Fibroblast of lung (primary cell): ENCODE data around the gene CFP. TPM values are rescaled to one million over a fixed set of nuclear protein-coding genes. Genes with fewer than 3 reads are reported as not detected.

Source experiments
- DNase-seq, 2 donors: peaks; one replicate each; pipeline versions ENCODE4 v3.0.0 to v3.0.0-alpha.2; 2010; ENCODE audit warnings: low read depth in 2 of 2
- H2AFZ ChIP-seq: 2 replicates; pipeline ENCODE4 v1.5.1; 2012; ENCODE audit warnings: low read length, control low read depth, inconsistent platforms
- H3K27ac ChIP-seq: 2 replicates; pipeline ENCODE4 v1.5.1; 2011; ENCODE audit warnings: low read length, control low read depth; ENCODE audit not compliant: insufficient read depth
- H3K27me3 ChIP-seq: 2 replicates; pipeline ENCODE4 v1.5.1; 2011; ENCODE audit warnings: mild to moderate bottlenecking, low read length; ENCODE audit not compliant: control insufficient read depth, insufficient read depth
- H3K36me3 ChIP-seq: 2 replicates; pipeline ENCODE4 v1.5.1; 2011; ENCODE audit warnings: low read length; ENCODE audit not compliant: control insufficient read depth, insufficient read depth
- H3K4me1 ChIP-seq: 2 replicates; pipeline ENCODE4 v1.5.1; 2011; ENCODE audit warnings: low read length; ENCODE audit not compliant: control insufficient read depth, insufficient read depth; ENCODE audit errors: extremely low read depth
- H3K4me2 ChIP-seq: 2 replicates; pipeline ENCODE4 v1.5.1; 2011; ENCODE audit warnings: low read length, control low read depth; ENCODE audit not compliant: insufficient read depth; ENCODE audit errors: extremely low read depth
- H3K4me3 ChIP-seq, 4 experiments: fragments of 200-600 bp in 1 of 4; sonication (generic) in 1 of 4; replicated peaks in 1 of 4; 2 replicates each; pipeline ENCODE4 v1.5.1; 2011 to 2016; ENCODE audit warnings: low read length in 4 of 4, low read depth in 3 of 4, mild to moderate bottlenecking in 3 of 4, control low read depth in 2 of 4, inconsistent platforms in 1 of 4, mixed read lengths in 1 of 4; ENCODE audit not compliant: insufficient read depth in 1 of 4; ENCODE audit errors: control extremely low read depth in 1 of 4
- H3K79me2 ChIP-seq: 2 replicates; pipeline ENCODE4 v1.5.1; 2012; ENCODE audit warnings: mild to moderate bottlenecking, low read length, inconsistent platforms; ENCODE audit not compliant: control insufficient read depth, insufficient read depth
- H3K9ac ChIP-seq: 2 replicates; pipeline ENCODE4 v1.5.1; 2011; ENCODE audit warnings: mild to moderate bottlenecking, low read length, control low read depth; ENCODE audit not compliant: insufficient read depth
- H3K9me3 ChIP-seq: 2 replicates; pipeline ENCODE4 v1.5.1; 2012; ENCODE audit warnings: low read depth, low read length; ENCODE audit not compliant: control insufficient read depth, insufficient read depth
- H4K20me1 ChIP-seq: 2 replicates; pipeline ENCODE4 v1.5.1; 2011; ENCODE audit warnings: low read length; ENCODE audit not compliant: control insufficient read depth, insufficient read depth; ENCODE audit errors: extremely low read depth
- CTCF ChIP-seq, 2 donors: IDR thresholded peaks in 1 of 2; conservative IDR thresholded peaks in 1 of 2; 1 replicate in 1 of 2; 2 replicates in 1 of 2; pipeline ENCODE4 v1.5.1; 2011 to 2012; ENCODE audit warnings: low read length in 2 of 2, control low read depth in 1 of 2, inconsistent platforms in 1 of 2, low read depth in 1 of 2, mild to moderate bottlenecking in 1 of 2
- EZH2 ChIP-seq: IDR thresholded peaks from 2 replicates; pipeline ENCODE4 v1.5.1; 2012; ENCODE audit warnings: low read length, control low read depth, mild to moderate bottlenecking; ENCODE audit errors: missing control alignments
- polyA plus RNA-seq, 2 donors: library from polyadenylated mRNA; depleted of rRNA in 1 of 2; stranded (reverse) in 1 of 2; unstranded in 1 of 2; fragments of >200 nt; gene quantifications; 2 replicates each; pipeline ENCODE4 v1.2.1, GENCODE V29; 2011 to 2012; ENCODE audit warnings: missing spikeins in 1 of 2
- total RNA-seq: library from RNA; depleted of rRNA; stranded (reverse); fragments of >200 nt; gene quantifications from 2 replicates; pipeline ENCODE4 v1.2.1, GENCODE V29; 2014

The CFP gene
- total and polyA plus RNA-seq, 2 donors (not counting 1 experiment from before 2014, with no cell fraction given) = 0.08 to 0.17 TPM

- DNase-seq = no peak
- Histone ChIP-seq H3K79me2 (no peaks in the 10 kb centered on the region), H3K9ac (no peak overlapping the region), H2AFZ (no peak overlapping the region), H3K4me3 (no peak overlapping the region), H4K20me1 (no peaks in the 10 kb centered on the region), H3K27me3 (no peaks in the 10 kb centered on the region), H3K4me1 (no peaks in the 10 kb centered on the region), H3K4me2 (no peak overlapping the region), H3K27ac (no peak overlapping the region), H3K9me3 (no peaks in the 10 kb centered on the region), H3K36me3 (no peaks in the 10 kb centered on the region)
- TF ChIP-seq EZH2 (no peak), CTCF (conservative IDR thresholded peaks at IDR 0.05 in 1 of 2, IDR thresholded peaks at IDR 0.05 in 1 of 2; ENCODE audit: low read depth in 1 of 2, low read length in 2 of 2) (peak in 1 of 2 donors; percentile 4)
These were observed 748 bp downstream of the CFP start for GRCh38 chrX:47628982-47629381.

GRCh38 chrX:47625365-47625764 is 4.4 kb downstream of the CFP start:
- Histone ChIP-seq H3K4me2 (no peak overlapping the region), H3K9me3 (no peaks in the 10 kb centered on the region)

GRCh38 chrX:47623540-47624027 is 6.1 kb downstream of the CFP start:
- H3K4me2 ChIP-seq = peak overlapping the region; percentile 64
- H3K27me3 ChIP-seq = no peaks in the 10 kb centered on the region
- peak; percentile 76 to 79 for DNase-seq
- no peak overlapping the region for H3K9ac ChIP-seq
- H3K9me3 ChIP-seq = no peaks in the 10 kb centered on the region
- H3K4me1 ChIP-seq = peaks cover 3% of the 10 kb centered on the region
- no peak overlapping the region for H2AFZ ChIP-seq
- H3K79me2 ChIP-seq = no peaks in the 10 kb centered on the region
- peak overlapping the region in 2 of 4 experiments; percentile 26 to 46 for H3K4me3 ChIP-seq
- no peaks in the 10 kb centered on the region for H4K20me1 ChIP-seq
- TF ChIP-seq EZH2 = no peak
- TF ChIP-seq CTCF (conservative IDR thresholded peaks at IDR 0.05 in 1 of 2, IDR thresholded peaks at IDR 0.05 in 1 of 2; ENCODE audit: low read depth in 1 of 2, low read length in 2 of 2) = no peak
- no peaks in the 10 kb centered on the region for H3K36me3 ChIP-seq
- H3K27ac ChIP-seq = no peak overlapping the region

More at GRCh38 chrX:47625365-47625764, 4.4 kb downstream of the CFP start:
- Histone ChIP-seq H2AFZ (no peak overlapping the region), H3K9ac (no peak overlapping the region), H3K4me1 (peaks cover 3% of the 10 kb centered on the region), H3K4me3 (no peak overlapping the region), H3K36me3 (no peaks in the 10 kb centered on the region), H3K79me2 (no peaks in the 10 kb centered on the region), H3K27me3 (no peaks in the 10 kb centered on the region), H4K20me1 (no peaks in the 10 kb centered on the region), H3K27ac (no peak overlapping the region)
- TF ChIP-seq CTCF (conservative IDR thresholded peaks at IDR 0.05 in 1 of 2, IDR thresholded peaks at IDR 0.05 in 1 of 2; ENCODE audit: low read depth in 1 of 2, low read length in 2 of 2) (no peak), EZH2 (no peak)
- DNase-seq = no peak
